Vagina (tissue), 2 donors: ENCODE measurements around the gene IRF2BP1. TPM values are rescaled to one million over a fixed set of nuclear protein-coding genes. Genes with fewer than 3 reads are reported as not detected.

Experiments
- DNase-seq, 2 donors: peaks; one replicate each; pipeline ENCODE4 v3.0.0-alpha.2; 2017; ENCODE audit errors: extremely low spot score in 2 of 2
- H3K27ac ChIP-seq: fragments of 200-600 bp; sonication (generic); one replicate; pipeline ENCODE4 v1.5.1; 2019
- H3K27me3 ChIP-seq: fragments of 200-600 bp; sonication (generic); one replicate; pipeline ENCODE4 v1.5.1; 2019
- H3K36me3 ChIP-seq, 2 donors: fragments of 200-600 bp; sonication (generic); one replicate each; pipeline ENCODE4 v1.5.1; 2017 to 2019
- H3K4me1 ChIP-seq: fragments of 200-600 bp; sonication (generic); one replicate; pipeline ENCODE4 v1.5.1; 2019
- H3K4me3 ChIP-seq, 2 donors: fragments of 200-600 bp; sonication (generic); 1 replicate in 1 of 2; 2 replicates in 1 of 2; pipeline ENCODE4 v1.5.1; 2016 to 2019
- H3K9me3 ChIP-seq: fragments of 200-600 bp; sonication (generic); one replicate; pipeline ENCODE4 v1.5.1; 2019
- CTCF ChIP-seq, 3 experiments: fragments of 450-650 bp in 2 of 3; fragments of 200-600 bp in 1 of 3; sonication (generic) in 1 of 3; IDR thresholded peaks; one replicate each; pipeline ENCODE4 v1.5.1; 2017 to 2019; ENCODE audit warnings: antibody characterized with exemption in 3 of 3, mild to moderate bottlenecking in 2 of 3, moderate library complexity in 2 of 3
- POLR2A ChIP-seq, 2 donors: fragments of 450-650 bp; IDR thresholded peaks; one replicate each; pipeline ENCODE4 v1.6.1; 2017; ENCODE audit warnings: antibody characterized with exemption in 2 of 2, mild to moderate bottlenecking in 2 of 2, moderate library complexity in 2 of 2
- POLR2AphosphoS5 ChIP-seq, 2 donors: sonication (generic); formaldehyde crosslinking; IDR thresholded peaks; one replicate each; pipeline ENCODE4 v1.9.0; 2017; ENCODE audit warnings: antibody characterized with exemption in 2 of 2, mild to moderate bottlenecking in 2 of 2, low read depth in 1 of 2; ENCODE audit not compliant: insufficient read depth in 1 of 2
- intact Hi-C: fragments of 100-400 bp; cut with DNase I; formaldehyde crosslinking; loops from one replicate; pipeline ENCODE4 v1.15.1; 2023
- total RNA-seq: library from RNA; depleted of rRNA; stranded (reverse); fragments of >200 nt; gene quantifications from one replicate; pipeline ENCODE4 v1.2.3, GENCODE V29; 2016

The IRF2BP1 gene
- total RNA-seq, 1 donor from 2014 or later: 32.2 TPM

GRCh38 chr19:45913874-45914830 is 28.2 kb upstream of the IRF2BP1 start, which contains the start of gene NANOS2:
Gene NANOS2 (minus strand): TSS chr19:45914778. CDS start chr19:45914693, 85 bp downstream.
- H3K9me3 ChIP-seq: no peaks in the 10 kb centered on the region
- no peak within 1 kb of the TSS for H3K4me3 ChIP-seq
- H3K27ac ChIP-seq: no peak within 1 kb of the TSS
- no peak for TF ChIP-seq CTCF (IDR thresholded peaks at IDR 0.05)
- TF ChIP-seq POLR2AphosphoS5 (IDR thresholded peaks at IDR 0.05; ENCODE audit: insufficient read depth in 1 of 2, low read depth in 1 of 2): no peak
- TF ChIP-seq POLR2A (IDR thresholded peaks at IDR 0.05): no peak
- no peak for DNase-seq
- no peaks in the 10 kb centered on the region for H3K27me3 ChIP-seq
- H3K36me3 ChIP-seq: no peaks in the 10 kb centered on the region
- intact Hi-C loops: loop anchor here (10.0 kb wide), 1 partner anchor 91 kb away; no protein-coding TSS in a partner anchor
- H3K4me1 ChIP-seq: no peaks in the 10 kb centered on the region

GRCh38 chr19:45911291-45911690 is 25.4 kb upstream of the IRF2BP1 start:
- H3K4me1 ChIP-seq: no peaks in the 10 kb centered on the region
- no peak overlapping the region for H3K27ac ChIP-seq
- no peaks in the 10 kb centered on the region for H3K9me3 ChIP-seq
- no peak for DNase-seq
- H3K4me3 ChIP-seq: no peak overlapping the region
- TF ChIP-seq POLR2A (IDR thresholded peaks at IDR 0.05) (no peak), CTCF (IDR thresholded peaks at IDR 0.05) (no peak), POLR2AphosphoS5 (IDR thresholded peaks at IDR 0.05; ENCODE audit: insufficient read depth in 1 of 2, low read depth in 1 of 2) (no peak)
- no peaks in the 10 kb centered on the region for H3K36me3 ChIP-seq
- no peaks in the 10 kb centered on the region for H3K27me3 ChIP-seq
- intact Hi-C loops: loop anchor here (10.0 kb wide), 1 partner anchor 94 kb away; no protein-coding TSS in a partner anchor

- intact Hi-C loops: no loop called here
- no peaks in the 10 kb centered on the region for H3K27me3 ChIP-seq
- no peaks in the 10 kb centered on the region for H3K36me3 ChIP-seq
- H3K27ac ChIP-seq: no peak overlapping the region
- no peak overlapping the region for H3K4me3 ChIP-seq
- no peak for TF ChIP-seq CTCF (IDR thresholded peaks at IDR 0.05)
- no peak for TF ChIP-seq POLR2A (IDR thresholded peaks at IDR 0.05)
- TF ChIP-seq POLR2AphosphoS5 (IDR thresholded peaks at IDR 0.05; ENCODE audit: insufficient read depth in 1 of 2, low read depth in 1 of 2): no peak
- H3K4me1 ChIP-seq: no peaks in the 10 kb centered on the region
- no peaks in the 10 kb centered on the region for H3K9me3 ChIP-seq
- no peak for DNase-seq
These were observed 23.0 kb upstream of the IRF2BP1 start for GRCh38 chr19:45908956-45909355.

- Histone ChIP-seq H3K27me3 (no peaks in the 10 kb centered on the region), H3K4me3 (no peak overlapping the region), H3K36me3 (no peaks in the 10 kb centered on the region), H3K4me1 (peaks cover 10% of the 10 kb centered on the region), H3K9me3 (no peaks in the 10 kb centered on the region), H3K27ac (no peak overlapping the region)
- TF ChIP-seq POLR2A (IDR thresholded peaks at IDR 0.05) (no peak), CTCF (IDR thresholded peaks at IDR 0.05) (no peak), POLR2AphosphoS5 (IDR thresholded peaks at IDR 0.05; ENCODE audit: insufficient read depth in 1 of 2, low read depth in 1 of 2) (no peak)
- no peak for DNase-seq
- intact Hi-C loops: no loop called here
These were observed 20.3 kb upstream of the IRF2BP1 start for GRCh38 chr19:45906221-45906620.

GRCh38 chr19:45905011-45905410 is 19.1 kb upstream of the IRF2BP1 start:
- DNase-seq: no peak
- Histone ChIP-seq H3K9me3 (no peaks in the 10 kb centered on the region), H3K36me3 (peaks cover 0 to 3% of the 10 kb centered on the region in 2 donors), H3K4me1 (peaks cover 22% of the 10 kb centered on the region), H3K27ac (no peak overlapping the region), H3K27me3 (no peaks in the 10 kb centered on the region), H3K4me3 (no peak overlapping the region)
- intact Hi-C loops: no loop called here
- TF ChIP-seq CTCF (IDR thresholded peaks at IDR 0.05) (no peak), POLR2A (IDR thresholded peaks at IDR 0.05) (no peak), POLR2AphosphoS5 (IDR thresholded peaks at IDR 0.05; ENCODE audit: insufficient read depth in 1 of 2, low read depth in 1 of 2) (no peak)
